Smooth muscle cell of the brain vasculature (primary cell): ENCODE measurements around the gene ZNF385C.

ENCODE experiments used
- DNase-seq: peaks from one replicate; pipeline ENCODE4 v3.0.0-alpha.2; 2012; ENCODE audit warnings: low read depth, low spot score

The ZNF385C gene

GRCh38 chr17:42077755-42078154 lies 20.5 kb downstream of the ZNF385C start:
- DNase-seq = no peak

- DNase-seq = no peak
Observed at GRCh38 chr17:42076797-42077559, 21.3 kb downstream of the ZNF385C start.

DNA sequence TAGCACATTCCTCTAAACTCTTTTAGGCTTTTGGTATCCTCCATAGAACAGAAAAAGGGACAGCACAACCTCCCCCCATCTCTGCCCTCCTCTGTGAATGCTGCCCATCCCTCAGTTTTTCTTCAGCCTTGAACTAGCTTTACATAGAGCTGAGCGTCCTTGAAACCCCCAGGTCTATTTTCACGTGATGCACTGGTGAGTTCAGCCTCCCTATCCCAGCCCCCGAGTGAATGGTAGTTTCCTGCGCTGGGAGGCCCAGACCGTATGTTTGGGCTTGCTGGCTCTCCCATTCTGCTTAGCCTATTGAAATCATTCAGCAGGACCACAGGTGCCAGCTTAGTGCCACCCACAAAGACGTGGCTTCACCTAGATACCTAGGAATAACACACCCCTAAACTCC lies 22.5 kb downstream of the ZNF385C start:
- no peak for DNase-seq

- DNase-seq = no peak
Observed at GRCh38 chr17:42072323-42073187, 25.7 kb downstream of the ZNF385C start.

DNA sequence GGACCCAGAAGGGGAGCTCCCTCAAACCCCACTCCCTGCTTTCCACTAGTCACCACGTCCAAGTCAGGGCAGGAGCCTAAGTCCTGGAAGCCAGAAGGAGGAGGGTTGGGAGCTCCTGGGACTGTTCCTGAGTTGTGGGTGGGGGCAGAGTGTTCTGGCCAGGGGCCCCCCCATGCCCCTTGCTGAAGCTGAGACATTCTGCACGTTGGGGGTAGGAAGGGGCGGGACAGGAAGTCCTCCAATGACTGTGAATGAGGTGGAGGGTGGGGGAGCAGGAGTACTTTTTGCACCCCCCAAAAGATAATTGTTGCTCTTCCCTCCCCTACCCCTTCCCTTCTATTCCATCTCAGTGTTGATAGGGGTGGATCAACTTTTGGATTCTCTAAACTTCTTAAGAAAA lies 26.5 kb downstream of the ZNF385C start:
- no peak for DNase-seq

- DNase-seq = no peak
Observed at GRCh38 chr17:42068979-42069378, 29.3 kb downstream of the ZNF385C start.

DNA sequence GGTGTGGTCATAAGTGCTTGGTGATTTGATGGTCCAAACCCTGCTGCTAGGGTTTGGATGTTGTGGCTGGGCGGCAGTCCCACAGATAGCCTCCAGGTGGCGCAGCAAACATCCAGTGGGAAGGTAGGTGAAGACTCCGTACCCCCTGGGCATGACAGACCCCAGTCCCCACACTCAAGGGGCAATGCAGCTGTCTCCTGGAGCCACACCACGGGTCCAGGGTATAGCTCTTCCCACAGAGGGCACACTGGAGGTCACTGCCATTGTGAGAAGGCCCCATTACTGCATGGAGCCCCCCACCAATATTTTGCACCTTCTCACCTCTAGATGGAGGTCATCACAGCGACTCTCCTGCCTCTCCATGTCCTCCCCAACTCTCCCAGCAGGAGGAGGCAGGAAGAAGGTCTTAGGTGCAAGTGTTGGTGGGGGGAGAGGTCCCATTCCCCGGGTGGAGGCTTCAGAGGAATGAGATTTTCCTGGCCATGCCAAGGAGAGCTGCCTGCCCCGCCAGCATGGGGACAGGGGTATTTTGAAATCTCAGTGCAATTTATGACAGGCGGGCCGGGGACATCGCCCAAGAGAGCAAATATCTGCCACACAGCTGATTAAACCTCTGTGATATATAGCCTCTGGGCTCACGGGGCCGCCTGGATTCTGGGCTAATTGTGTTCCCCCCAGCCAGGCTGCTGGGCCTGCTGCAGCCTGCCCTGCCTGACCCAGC lies 30.7 kb downstream of the ZNF385C start:
- DNase-seq = no peak

DNA sequence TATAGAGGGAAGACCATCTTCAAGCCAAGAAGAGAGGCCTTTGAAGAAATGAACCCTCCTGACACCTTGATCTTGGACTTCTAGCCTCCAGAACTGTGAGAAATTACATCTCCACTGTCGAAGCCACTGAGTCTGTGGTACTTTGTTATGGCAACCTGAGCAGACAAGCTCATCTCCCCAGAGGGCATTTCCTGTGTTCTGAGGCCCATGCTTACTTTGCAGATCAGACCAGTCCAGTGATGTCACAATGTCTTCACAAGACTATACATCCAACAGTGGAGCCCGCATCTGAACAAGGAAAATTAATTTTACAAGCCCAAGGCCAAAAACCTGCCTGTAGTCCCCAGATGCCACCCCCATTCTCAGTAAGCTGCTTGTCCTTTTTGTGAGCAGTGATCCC lies 33.1 kb downstream of the ZNF385C start:
- no peak for DNase-seq

DNA sequence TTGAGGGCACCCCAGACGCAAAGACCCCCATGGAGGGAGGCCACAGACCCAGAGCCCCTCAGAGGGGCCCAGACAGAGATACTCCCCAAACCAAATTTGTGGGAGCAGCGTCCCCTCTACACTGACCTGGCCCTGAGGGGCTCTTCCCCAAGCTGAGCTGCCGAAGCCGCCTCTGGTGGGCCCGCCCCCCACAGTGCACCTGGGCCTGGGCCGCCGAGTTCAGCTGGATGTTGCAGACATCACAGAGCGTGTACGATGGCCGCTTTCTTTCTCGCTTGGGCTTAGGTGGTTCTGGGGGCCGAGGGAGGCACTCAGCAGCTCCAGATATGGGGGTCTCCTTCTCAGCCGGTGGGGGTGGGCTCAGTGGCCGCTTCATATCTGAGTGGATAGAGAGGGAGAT lies 35.6 kb downstream of the ZNF385C start:
- no peak for DNase-seq

DNA sequence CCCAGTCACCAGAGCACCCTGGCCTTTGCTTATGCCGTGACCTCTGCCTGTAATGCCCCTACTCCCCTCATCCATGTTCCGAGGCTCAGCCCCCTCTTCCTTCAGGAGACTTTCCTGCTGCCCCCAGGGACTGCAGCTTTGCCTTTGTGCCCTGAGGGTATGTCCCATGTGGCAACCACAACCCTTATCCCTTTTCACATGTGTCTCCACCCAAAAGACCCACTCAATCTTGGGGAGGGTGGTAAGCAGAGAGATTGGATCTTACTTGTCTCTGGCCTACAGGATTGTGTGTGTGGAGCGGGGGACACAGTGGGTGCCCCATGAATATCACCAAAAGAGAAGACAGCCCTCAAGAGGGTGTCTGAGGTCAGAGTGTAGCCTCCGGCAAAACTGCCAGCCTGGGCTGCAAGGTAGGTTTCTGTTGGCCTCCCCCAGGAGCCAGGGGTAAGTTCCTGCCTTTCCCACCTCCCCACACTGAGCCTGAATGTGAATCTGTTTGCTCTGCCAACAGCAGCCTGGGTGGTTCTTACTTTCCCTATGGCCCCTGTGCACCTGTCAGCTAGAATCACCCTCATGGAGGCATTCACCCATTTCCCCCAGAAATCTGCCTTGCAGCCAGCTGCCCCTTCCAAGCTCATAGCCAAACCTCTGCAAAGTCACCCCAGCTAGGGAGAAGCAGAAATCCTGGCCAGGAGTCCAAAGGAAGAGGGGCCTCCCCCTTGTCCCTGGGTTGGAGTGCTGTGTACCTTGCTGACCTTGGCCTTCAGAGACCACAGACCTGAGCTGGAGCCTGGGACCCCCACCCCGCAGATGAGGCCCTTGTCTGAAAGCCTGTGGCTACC lies 36.4 kb downstream of the ZNF385C start:
- DNase-seq = no peak

DNA sequence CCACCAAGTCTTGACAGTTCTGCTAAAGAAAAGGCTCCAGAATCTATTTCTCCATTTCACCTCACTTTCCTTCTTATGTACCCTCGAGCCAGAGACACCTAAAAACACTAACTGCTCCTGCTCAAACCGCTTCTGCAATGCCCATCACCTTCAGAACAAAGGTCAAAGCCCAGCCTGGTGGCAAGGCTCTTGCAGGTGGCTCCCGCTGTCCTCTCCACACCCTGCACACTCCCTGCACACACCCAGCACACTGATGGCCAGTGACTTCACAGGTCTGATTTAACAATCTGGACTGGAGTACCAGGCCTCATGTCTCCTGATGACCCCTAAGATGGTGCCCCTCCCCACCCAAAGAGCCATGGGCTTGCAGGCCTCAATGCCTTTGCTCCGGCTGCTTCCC lies 38.0 kb downstream of the ZNF385C start:
- no peak for DNase-seq

GRCh38 chr17:42059815-42060214 lies 38.5 kb downstream of the ZNF385C start:
- DNase-seq = no peak

DNA sequence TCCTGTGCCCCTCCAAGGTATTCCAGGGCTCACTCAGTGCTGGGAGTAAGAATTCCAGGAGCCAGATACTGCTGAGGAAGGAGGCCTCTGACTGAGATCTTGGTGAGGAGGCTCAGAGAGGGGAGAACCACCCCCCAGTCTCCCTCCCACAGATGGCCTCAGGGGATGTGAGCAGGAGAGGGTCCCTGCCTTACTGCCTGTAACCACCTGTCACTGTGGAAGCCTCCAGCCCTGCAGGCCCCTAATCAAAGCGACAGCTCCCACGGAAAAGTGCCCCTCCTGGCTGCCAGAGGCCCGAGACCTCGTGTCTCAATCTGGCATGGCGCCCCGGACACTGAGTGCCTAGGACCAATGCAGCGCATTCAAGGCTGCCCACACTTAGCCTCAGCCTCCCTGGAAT lies 40.2 kb downstream of the ZNF385C start:
- no peak for DNase-seq

GRCh38 chr17:42056635-42057034 lies 41.6 kb downstream of the ZNF385C start:
- no peak for DNase-seq

DNA sequence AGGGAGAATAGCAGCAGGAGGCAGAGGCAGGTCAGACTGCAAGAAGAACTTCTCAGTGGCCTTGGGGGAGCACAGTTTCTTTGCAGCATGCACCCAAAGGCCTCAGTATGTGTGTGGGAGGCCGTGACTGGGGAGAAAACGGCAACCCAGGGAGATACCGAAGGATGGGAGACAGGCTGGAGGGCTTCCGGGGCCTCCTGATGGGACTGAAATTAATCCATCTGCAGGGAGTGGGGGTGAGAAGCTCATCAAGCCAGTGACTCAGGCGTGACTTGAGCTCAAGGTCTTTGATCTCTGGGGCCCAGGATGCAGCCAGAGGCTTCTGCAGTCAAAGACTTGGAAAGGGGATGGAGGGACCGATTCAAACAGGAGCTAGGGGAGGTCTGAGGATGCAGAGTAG lies 42.8 kb downstream of the ZNF385C start:
- DNase-seq = no peak

DNA sequence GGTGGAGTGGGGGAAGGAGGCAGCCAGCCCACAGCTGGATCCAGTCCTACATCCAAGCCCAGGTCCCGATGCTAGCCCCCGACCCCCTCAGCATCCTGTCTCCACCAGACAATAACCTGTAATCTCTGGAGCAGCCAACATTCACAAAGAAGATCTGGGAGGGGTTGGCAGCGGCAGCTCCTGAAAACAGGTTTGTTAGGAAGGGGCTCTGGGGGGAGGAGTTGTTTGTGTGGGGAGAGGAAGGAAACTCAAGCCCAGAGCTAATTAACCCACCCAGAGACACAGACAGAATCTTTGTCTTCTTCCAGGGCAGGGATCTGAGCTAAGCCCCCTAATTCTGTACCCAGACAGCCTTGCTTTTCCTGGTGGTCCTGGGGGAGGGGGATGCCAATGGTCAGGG lies 43.2 kb downstream of the ZNF385C start:
- no peak for DNase-seq

GRCh38 chr17:42053731-42054500 lies 44.4 kb downstream of the ZNF385C start:
- DNase-seq = no peak

DNA sequence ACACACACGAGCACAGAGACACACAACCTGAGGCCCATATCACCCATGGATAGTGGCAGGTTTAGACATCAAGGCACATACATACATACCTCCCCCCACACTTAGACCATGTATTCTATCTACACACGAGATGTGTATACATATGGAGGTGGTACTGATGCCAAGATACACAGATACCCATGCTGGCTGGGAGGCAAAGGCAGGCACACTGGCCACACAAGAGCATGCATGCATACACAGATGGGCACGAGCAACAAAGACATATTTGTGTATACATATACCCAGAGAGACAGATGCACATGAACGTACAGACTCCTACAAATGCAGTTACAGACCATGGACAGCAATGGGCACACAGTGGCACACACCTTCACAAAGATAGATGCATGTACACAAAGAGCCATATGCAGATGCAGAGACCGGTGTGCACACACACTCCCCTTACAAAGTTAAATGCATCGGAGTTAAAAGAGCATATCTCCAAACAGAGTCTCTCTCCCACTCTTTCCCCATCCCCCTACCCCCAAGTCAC lies 45.9 kb downstream of the ZNF385C start:
- DNase-seq = no peak

DNA sequence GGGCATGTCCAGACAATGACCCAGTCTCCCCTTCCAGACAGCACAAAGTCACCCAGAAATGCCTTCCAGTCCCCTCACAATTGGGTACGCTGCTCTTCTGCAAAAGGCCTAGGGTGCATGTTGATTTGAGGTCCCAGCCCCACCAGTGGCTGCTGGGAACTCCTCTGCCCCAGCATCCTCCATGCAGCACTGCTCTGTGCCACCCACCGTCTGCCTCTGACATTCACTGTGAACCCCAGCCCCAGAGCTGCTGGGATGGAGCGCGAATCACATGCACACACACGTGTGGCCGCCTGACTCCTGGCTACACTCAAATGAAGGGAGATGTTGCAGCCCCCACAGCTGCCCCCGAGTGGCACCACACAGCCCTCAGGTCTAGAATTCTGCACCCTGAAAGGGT lies 46.6 kb downstream of the ZNF385C start:
- no peak for DNase-seq

DNA sequence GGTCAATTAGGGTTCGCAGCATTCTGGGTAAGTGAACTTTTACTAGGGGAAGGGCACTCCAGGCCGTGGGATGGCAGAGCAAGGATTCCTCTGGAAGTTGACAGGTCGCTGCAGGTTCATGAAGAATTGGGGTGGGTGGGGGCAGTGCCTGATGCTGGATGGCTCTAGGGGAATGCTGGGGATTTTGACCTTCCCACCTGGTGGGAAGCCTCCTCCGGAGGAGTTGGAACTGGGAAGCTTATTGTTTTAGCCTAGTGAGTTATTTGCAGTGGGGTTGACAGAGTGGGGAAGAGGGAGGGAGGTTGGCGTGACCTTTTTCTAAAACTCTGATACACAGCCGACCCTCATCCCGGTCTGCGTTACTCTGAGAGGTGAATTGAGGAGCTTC lies 47.3 kb downstream of the ZNF385C start:
- no peak for DNase-seq
